Left renal cortex interstitium (tissue), 4 donors: ENCODE results near the gene BPTF. TPM values are rescaled to one million over a fixed set of nuclear protein-coding genes. Genes with fewer than 3 reads are reported as not detected.
"Not testable (repeated sequence)": the region's sequence is repeated elsewhere in the genome, so short reads cannot be mapped to it uniquely, and the experiment has no call there.

ENCODE experiments used
- DNase-seq, 4 donors: peaks; one replicate each; pipeline ENCODE4 v3.0.0-alpha.2; 2013; ENCODE audit warnings: low read depth in 4 of 4, low spot score in 2 of 4, missing footprints in 1 of 4
- polyA plus RNA-seq, 4 donors: library from polyadenylated mRNA; unstranded; fragments of 120-200 nt; gene quantifications; one replicate each; pipeline ENCODE4 v1.2.1, GENCODE V29; 2013; ENCODE audit not compliant: insufficient read length in 4 of 4

BPTF gene
- polyA plus RNA-seq, 4 donors, result 87.8 to 136 (median 115) TPM

GRCh38 chr17:67999291-67999911, 174.1 kb downstream of the BPTF start:
- DNase-seq, result no peak

- no peak for DNase-seq
Observed at GRCh38 chr17:68004201-68004600, 178.9 kb downstream of the BPTF start.

- no peak for DNase-seq
Observed at GRCh38 chr17:68006797-68007196, 181.5 kb downstream of the BPTF start.

- no peak for DNase-seq
Observed at GRCh38 chr17:68011199-68011665, 185.9 kb downstream of the BPTF start.

- DNase-seq, result no peak
Observed at GRCh38 chr17:68013385-68013784, 188.1 kb downstream of the BPTF start.

GRCh38 chr17:68015081-68015723, 189.9 kb downstream of the BPTF start:
- DNase-seq, result no peak

GRCh38 chr17:68016838-68017237, 191.5 kb downstream of the BPTF start:
- DNase-seq, result no peak

- DNase-seq, result not testable (repeated sequence)
Observed at GRCh38 chr17:68018493-68018892, 193.2 kb downstream of the BPTF start.

- no peak for DNase-seq
Observed at GRCh38 chr17:68019336-68019674, 194.0 kb downstream of the BPTF start.

GRCh38 chr17:68019675-68020408, 194.5 kb downstream of the BPTF start:
- peak in 3 of 4 donors; percentile 91 to 95 (median 91) for DNase-seq

- DNase-seq, result no peak
Observed at GRCh38 chr17:68020409-68020756, 195.1 kb downstream of the BPTF start.

- DNase-seq, result not testable (repeated sequence)
Observed at GRCh38 chr17:68020791-68021190, 195.5 kb downstream of the BPTF start.

GRCh38 chr17:68021963-68022362, 196.7 kb downstream of the BPTF start:
- no peak for DNase-seq

- not testable (repeated sequence) for DNase-seq
Observed at GRCh38 chr17:68022547-68022946, 197.2 kb downstream of the BPTF start.

GRCh38 chr17:68029512-68030215, 204.4 kb downstream of the BPTF start:
- no peak for DNase-seq

Other genes starting within 250 kb of the BPTF start
- gene NOL11, start 107.6 kb upstream of the BPTF start, polyA plus RNA-seq, result 10 to 100 TPM; 86.0 to 97.6 (median 92.3) TPM
- gene C17orf58, start 171.0 kb downstream of the BPTF start, polyA plus RNA-seq, result 10 to 100 TPM; 20.1 to 25.6 (median 21.7) TPM
- 100 to 1,000 TPM; 102 to 120 (median 114) TPM for gene KPNA2, start 210.2 kb downstream of the BPTF start, polyA plus RNA-seq